Measurements from ENCODE around the gene NUP210.

Gene NUP210

DNA sequence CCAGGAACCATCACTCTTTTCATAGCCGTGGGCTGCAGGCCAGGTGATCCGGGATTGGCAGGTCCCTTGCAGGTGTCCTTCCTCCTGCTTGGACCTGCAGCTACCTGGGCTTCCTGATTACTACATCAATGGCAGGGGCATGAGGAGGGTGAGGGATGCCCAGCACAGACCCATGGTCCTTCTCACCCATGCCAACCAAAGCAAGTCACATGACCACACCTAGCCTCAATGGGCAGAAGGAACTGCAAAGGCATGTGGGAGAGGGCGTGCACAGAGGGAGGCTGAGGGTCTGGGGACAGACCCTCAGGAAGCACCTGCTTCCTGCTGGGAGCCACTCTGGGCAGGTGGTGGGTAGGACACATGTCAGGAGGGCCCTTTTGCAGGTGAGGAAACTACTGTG, 105.2 kb downstream of the NUP210 start:
- no peak overlapping the region for H3K27ac ChIP-seq
- TF ChIP-seq, protein P1, sequence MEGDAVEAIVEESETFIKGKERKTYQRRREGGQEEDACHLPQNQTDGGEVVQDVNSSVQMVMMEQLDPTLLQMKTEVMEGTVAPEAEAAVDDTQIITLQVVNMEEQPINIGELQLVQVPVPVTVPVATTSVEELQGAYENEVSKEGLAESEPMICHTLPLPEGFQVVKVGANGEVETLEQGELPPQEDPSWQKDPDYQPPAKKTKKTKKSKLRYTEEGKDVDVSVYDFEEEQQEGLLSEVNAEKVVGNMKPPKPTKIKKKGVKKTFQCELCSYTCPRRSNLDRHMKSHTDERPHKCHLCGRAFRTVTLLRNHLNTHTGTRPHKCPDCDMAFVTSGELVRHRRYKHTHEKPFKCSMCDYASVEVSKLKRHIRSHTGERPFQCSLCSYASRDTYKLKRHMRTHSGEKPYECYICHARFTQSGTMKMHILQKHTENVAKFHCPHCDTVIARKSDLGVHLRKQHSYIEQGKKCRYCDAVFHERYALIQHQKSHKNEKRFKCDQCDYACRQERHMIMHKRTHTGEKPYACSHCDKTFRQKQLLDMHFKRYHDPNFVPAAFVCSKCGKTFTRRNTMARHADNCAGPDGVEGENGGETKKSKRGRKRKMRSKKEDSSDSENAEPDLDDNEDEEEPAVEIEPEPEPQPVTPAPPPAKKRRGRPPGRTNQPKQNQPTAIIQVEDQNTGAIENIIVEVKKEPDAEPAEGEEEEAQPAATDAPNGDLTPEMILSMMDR (conservative IDR thresholded peaks at IDR 0.05): no peak

DNA sequence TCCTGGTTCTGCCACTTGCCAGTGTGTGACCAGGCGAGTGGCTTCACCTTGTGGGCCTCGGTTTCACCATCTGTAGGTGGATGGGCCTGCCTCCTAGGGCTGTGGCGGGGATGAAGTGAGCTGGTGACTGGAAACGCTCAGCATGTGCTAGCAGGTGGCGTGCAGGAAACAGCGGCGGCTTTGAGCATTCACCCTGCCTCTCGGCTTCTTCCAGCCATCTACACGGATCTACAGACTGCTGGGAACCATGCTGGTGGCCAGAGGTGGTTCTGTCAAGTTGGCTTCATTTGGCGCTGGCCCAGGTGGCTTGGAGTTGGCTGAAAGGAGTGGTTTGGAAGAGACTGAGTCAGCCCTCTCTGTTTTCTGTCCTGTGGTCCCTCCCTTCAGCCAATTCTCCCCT, 106.3 kb downstream of the NUP210 start:
- TF ChIP-seq, protein P1 (conservative IDR thresholded peaks at IDR 0.05): no peak
- H3K27ac ChIP-seq: no peak overlapping the region

GRCh38 chr3:13309004-13309403, 111.1 kb downstream of the NUP210 start:
- TF ChIP-seq, protein P1 (conservative IDR thresholded peaks at IDR 0.05): no peak
- H3K27ac ChIP-seq: no peak overlapping the region

- TF ChIP-seq, protein P1 (conservative IDR thresholded peaks at IDR 0.05): peak; percentile 36; the same call in 1 of the 2 replicates
- no peak overlapping the region for H3K27ac ChIP-seq
Observed at GRCh38 chr3:13308380-13308801, 111.7 kb downstream of the NUP210 start.

GRCh38 chr3:13307041-13307440, 113.1 kb downstream of the NUP210 start:
- TF ChIP-seq, protein P1 (conservative IDR thresholded peaks at IDR 0.05): no peak
- no peak overlapping the region for H3K27ac ChIP-seq

GRCh38 chr3:13305623-13306022, 114.5 kb downstream of the NUP210 start:
- H3K27ac ChIP-seq: no peak overlapping the region
- TF ChIP-seq, protein P1 (conservative IDR thresholded peaks at IDR 0.05): no peak

DNA sequence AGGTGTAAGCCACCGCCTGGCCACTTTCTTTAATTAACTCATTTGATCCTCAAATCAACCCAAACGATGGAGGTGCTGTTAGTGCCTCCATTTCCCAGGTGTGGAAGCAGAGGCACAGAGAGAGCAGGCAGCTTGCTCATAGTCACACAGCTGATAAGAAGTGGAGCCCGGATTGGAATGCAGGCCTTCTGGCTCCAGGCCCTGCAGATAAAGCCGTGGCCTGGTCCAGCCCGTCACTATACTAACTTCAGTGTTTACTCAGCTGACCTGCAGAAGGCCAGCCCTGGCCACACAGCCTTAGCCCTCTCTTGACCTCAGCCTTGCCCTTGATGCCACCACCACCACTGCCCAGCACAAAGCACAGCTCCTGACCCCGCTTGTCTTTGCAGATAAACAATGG, 116.7 kb downstream of the NUP210 start:
- H3K27ac ChIP-seq: no peak overlapping the region
- TF ChIP-seq, protein P1 (conservative IDR thresholded peaks at IDR 0.05): no peak

Measured in VCaP (cell line).